ENCODE data around the gene BST2.

The BST2 gene

GRCh38 chr19:17436094-17436873 is 30.9 kb upstream of the BST2 start:
- no peak overlapping the region for H2AFZ ChIP-seq (ENCODE audit: low read depth, low read length)
- no peak overlapping the region for H3K4me3 ChIP-seq (ENCODE audit: low read depth in 1 of 2, low read length in 2 of 2)
- TF ChIP-seq CTCF (IDR thresholded peaks at IDR 0.05; ENCODE audit: borderline replicate concordance, extremely low read depth, low read length, poor library complexity, severe bottlenecking) = no peak
- no peak for TF ChIP-seq EZH2 (IDR thresholded peaks at IDR 0.05; ENCODE audit: borderline replicate concordance, low read depth, low read length, severe bottlenecking)
- H3K4me1 ChIP-seq (ENCODE audit: insufficient read depth, low read length) = no peaks in the 10 kb centered on the region
- H3K9ac ChIP-seq (ENCODE audit: low read depth, low read length) = no peak overlapping the region
- DNase-seq (no peak), ATAC-seq (ENCODE audit: insufficient read depth, low read depth) (no peak)
- no peaks in the 10 kb centered on the region for H4K20me1 ChIP-seq (ENCODE audit: insufficient read depth, low read length)
- no peaks in the 10 kb centered on the region for H3K79me2 ChIP-seq (ENCODE audit: insufficient read depth, low read length)
- no peaks in the 10 kb centered on the region for H3K27me3 ChIP-seq (ENCODE audit: insufficient read depth, low read length, poor library complexity)
- H3K36me3 ChIP-seq (ENCODE audit: insufficient read depth, low read length) = no peaks in the 10 kb centered on the region
- no peak overlapping the region for H3K4me2 ChIP-seq (ENCODE audit: insufficient read depth, low read length)
- H3K27ac ChIP-seq (ENCODE audit: low read length) = no peak overlapping the region
- no peaks in the 10 kb centered on the region for H3K9me3 ChIP-seq (ENCODE audit: insufficient read depth, low read length, severe bottlenecking)

- H3K4me2 ChIP-seq (ENCODE audit: insufficient read depth, low read length) = no peak overlapping the region
- no peak for TF ChIP-seq EZH2 (IDR thresholded peaks at IDR 0.05; ENCODE audit: borderline replicate concordance, low read depth, low read length, severe bottlenecking)
- TF ChIP-seq CTCF (IDR thresholded peaks at IDR 0.05; ENCODE audit: borderline replicate concordance, extremely low read depth, low read length, poor library complexity, severe bottlenecking) = no peak
- H4K20me1 ChIP-seq (ENCODE audit: insufficient read depth, low read length) = no peaks in the 10 kb centered on the region
- ATAC-seq (ENCODE audit: insufficient read depth, low read depth) (no peak), DNase-seq (no peak)
- H3K9ac ChIP-seq (ENCODE audit: low read depth, low read length) = no peak overlapping the region
- H3K36me3 ChIP-seq (ENCODE audit: insufficient read depth, low read length) = no peaks in the 10 kb centered on the region
- no peaks in the 10 kb centered on the region for H3K79me2 ChIP-seq (ENCODE audit: insufficient read depth, low read length)
- H3K4me1 ChIP-seq (ENCODE audit: insufficient read depth, low read length) = no peaks in the 10 kb centered on the region
- H3K27me3 ChIP-seq (ENCODE audit: insufficient read depth, low read length, poor library complexity) = no peaks in the 10 kb centered on the region
- H2AFZ ChIP-seq (ENCODE audit: low read depth, low read length) = no peak overlapping the region
- no peak overlapping the region for H3K4me3 ChIP-seq (ENCODE audit: low read depth in 1 of 2, low read length in 2 of 2)
- H3K9me3 ChIP-seq (ENCODE audit: insufficient read depth, low read length, severe bottlenecking) = no peaks in the 10 kb centered on the region
- no peak overlapping the region for H3K27ac ChIP-seq (ENCODE audit: low read length)
Measured at GRCh38 chr19:17435218-17435617, 29.8 kb upstream of the BST2 start.

- DNase-seq = no peak
- H3K4me2 ChIP-seq (ENCODE audit: insufficient read depth, low read length) = no peak overlapping the region
- H3K27ac ChIP-seq (ENCODE audit: low read length) = no peak overlapping the region
- no peak for ATAC-seq (ENCODE audit: insufficient read depth, low read depth)
- no peaks in the 10 kb centered on the region for H3K36me3 ChIP-seq (ENCODE audit: insufficient read depth, low read length)
- no peaks in the 10 kb centered on the region for H3K79me2 ChIP-seq (ENCODE audit: insufficient read depth, low read length)
- no peak overlapping the region for H2AFZ ChIP-seq (ENCODE audit: low read depth, low read length)
- H3K4me3 ChIP-seq (ENCODE audit: low read depth in 1 of 2, low read length in 2 of 2) = no peak overlapping the region
- H4K20me1 ChIP-seq (ENCODE audit: insufficient read depth, low read length) = no peaks in the 10 kb centered on the region
- H3K9ac ChIP-seq (ENCODE audit: low read depth, low read length) = no peak overlapping the region
- no peaks in the 10 kb centered on the region for H3K27me3 ChIP-seq (ENCODE audit: insufficient read depth, low read length, poor library complexity)
- no peaks in the 10 kb centered on the region for H3K4me1 ChIP-seq (ENCODE audit: insufficient read depth, low read length)
- no peaks in the 10 kb centered on the region for H3K9me3 ChIP-seq (ENCODE audit: insufficient read depth, low read length, severe bottlenecking)
- TF ChIP-seq EZH2 (IDR thresholded peaks at IDR 0.05; ENCODE audit: borderline replicate concordance, low read depth, low read length, severe bottlenecking) (no peak), CTCF (IDR thresholded peaks at IDR 0.05; ENCODE audit: borderline replicate concordance, extremely low read depth, low read length, poor library complexity, severe bottlenecking) (no peak)
Measured at GRCh38 chr19:17431417-17431816, 26.0 kb upstream of the BST2 start.

All from DND-41 (cell line).